Natural killer cell (primary cell): ENCODE measurements around the gene RARRES1. TPM values are rescaled to one million over a fixed set of nuclear protein-coding genes. Genes with fewer than 3 reads are reported as not detected.

Source experiments
- ATAC-seq, 3 donors: fragments of 150-1000 bp in 2 of 3; fragments of 200-7000 bp in 1 of 3; cut with Tn5 transposase; 1 replicate in 1 of 3; 2 replicates in 2 of 3; pipeline ENCODE4 v1.10.0; 2021; ENCODE audit warnings: mild to moderate bottlenecking in 2 of 3, moderate library complexity in 2 of 3
- DNase-seq, 2 donors: peaks; one replicate each; pipeline versions ENCODE4 v3.0.0 to v3.0.0-alpha.2; 2013 to 2021; ENCODE audit warnings: mixed read lengths in 1 of 2
- H3K27ac ChIP-seq: one replicate; pipeline ENCODE4 v1.5.1; 2013; ENCODE audit warnings: mild to moderate bottlenecking, low read length
- H3K27me3 ChIP-seq: one replicate; pipeline ENCODE4 v1.6.1; 2013; ENCODE audit warnings: low read length; ENCODE audit not compliant: control insufficient read depth, insufficient read depth
- H3K36me3 ChIP-seq: one replicate; pipeline ENCODE4 v1.6.1; 2013; ENCODE audit warnings: low read length; ENCODE audit not compliant: control insufficient read depth, insufficient read depth
- H3K4me1 ChIP-seq: one replicate; pipeline ENCODE4 v1.6.1; 2013; ENCODE audit warnings: low read length; ENCODE audit not compliant: control insufficient read depth, insufficient read depth
- H3K4me3 ChIP-seq: one replicate; pipeline ENCODE4 v1.5.1; 2013; ENCODE audit warnings: low read length
- H3K9me3 ChIP-seq: one replicate; pipeline ENCODE4 v1.6.1; 2013; ENCODE audit warnings: low read length; ENCODE audit not compliant: control insufficient read depth, insufficient read depth
- H3K27ac Mint-ChIP-seq, 2 donors: one replicate each; pipeline ENCODE4 v1.8.0; 2022; ENCODE audit warnings: mild to moderate bottlenecking in 2 of 2, mixed read lengths in 2 of 2, moderate library complexity in 1 of 2
- H3K27me3 Mint-ChIP-seq, 2 donors: one replicate each; pipeline ENCODE4 v1.8.0; 2022; ENCODE audit warnings: low read depth in 2 of 2, mixed read lengths in 2 of 2
- H3K36me3 Mint-ChIP-seq: one replicate; pipeline ENCODE4 v1.8.0; 2022; ENCODE audit warnings: mixed read lengths
- H3K4me1 Mint-ChIP-seq, 2 donors: one replicate each; pipeline ENCODE4 v1.8.0; 2022; ENCODE audit warnings: mixed read lengths in 2 of 2
- H3K4me3 Mint-ChIP-seq: one replicate; pipeline ENCODE4 v1.8.0; 2022; ENCODE audit warnings: mild to moderate bottlenecking, moderate library complexity, mixed read lengths
- H3K9me3 Mint-ChIP-seq, 2 donors: one replicate each; pipeline ENCODE4 v1.8.0; 2022; ENCODE audit warnings: mixed read lengths in 2 of 2
- WGBS: methylation state at CpG from one replicate; pipeline ENCODE4 v1.1.7; 2013; ENCODE audit warnings: missing lambda C conversion rate; ENCODE audit not compliant: insufficient coverage; 5-methylcytosine and 5-hydroxymethylcytosine counted together
- intact Hi-C: fragments of 100-400 bp; cut with micrococcal nuclease; formaldehyde crosslinking; loops from one replicate; pipeline ENCODE4 v1.14.2; 2022
- total RNA-seq, 4 donors: library from RNA; stranded (reverse); fragments of 120-200 nt in 1 of 4; gene quantifications; one replicate each; pipeline versions ENCODE4 v1.2.3 to v1.2.4, GENCODE V29; 2013 to 2022
- TF ChIP-seq, protein P1 (sequence below): fragments of 200-600 bp; IDR thresholded peaks from one replicate; pipeline ENCODE4 v1.8.0; 2022; ENCODE audit warnings: antibody characterized with exemption

The RARRES1 gene
- total RNA-seq, 3 donors from 2014 or later (not counting 1 experiment from before 2014, with no cell fraction given), result not detected

DNA sequence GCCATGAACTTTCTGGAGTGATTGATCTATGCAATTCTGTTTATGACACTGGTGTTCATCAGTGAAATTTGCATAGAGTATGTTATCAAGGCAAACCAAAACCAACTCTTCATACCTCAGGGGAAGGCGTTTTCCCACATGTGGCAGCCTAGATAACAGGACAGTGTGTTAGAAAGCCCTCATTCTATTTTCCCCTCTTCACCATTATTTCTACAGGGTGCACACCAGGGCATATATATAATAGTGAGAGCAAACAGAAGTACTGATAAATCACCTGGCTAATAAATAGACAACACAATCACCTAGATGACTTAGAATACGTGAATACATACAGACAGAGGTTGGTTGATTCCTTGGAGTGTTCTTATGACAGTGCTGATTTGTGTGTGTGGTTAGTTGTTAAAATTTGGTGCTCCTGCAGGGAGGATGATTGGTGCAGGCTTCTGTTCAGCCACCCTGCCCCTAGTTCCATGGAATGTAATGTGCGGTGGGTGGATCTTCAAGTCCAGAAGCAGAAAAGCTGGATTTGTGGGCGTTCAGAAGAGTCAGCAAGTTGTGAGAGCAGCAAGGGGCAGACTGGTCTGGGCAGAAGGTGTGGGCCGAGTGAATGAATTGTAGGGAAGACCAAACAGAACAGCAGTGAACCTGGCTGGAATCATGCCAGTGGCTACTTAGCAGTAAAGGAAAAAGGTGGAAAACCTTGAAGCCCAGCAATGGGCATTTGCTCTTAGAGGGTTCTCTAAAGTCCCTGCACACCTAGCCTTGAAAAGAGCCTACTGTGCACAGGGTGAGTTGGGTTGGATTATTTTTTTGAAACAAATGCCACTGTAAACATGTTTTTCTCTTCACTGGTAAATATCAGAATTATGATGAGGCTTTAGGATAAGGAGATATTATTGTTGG, 11.7 kb upstream of the RARRES1 start:
- ATAC-seq (no peak), DNase-seq (no peak)
- Histone ChIP-seq H3K9me3 (no peaks in the 10 kb centered on the region), H3K4me3 (no peak overlapping the region), H3K27me3 (no peaks in the 10 kb centered on the region), H3K27ac (no peak overlapping the region), H3K4me1 (no peaks in the 10 kb centered on the region), H3K36me3 (no peaks in the 10 kb centered on the region)
- no peaks in the 10 kb centered on the region for H3K36me3 Mint-ChIP-seq
- H3K4me3 Mint-ChIP-seq, result no peak overlapping the region
- H3K27ac Mint-ChIP-seq, result no peak overlapping the region
- H3K27me3 Mint-ChIP-seq, result no peaks in the 10 kb centered on the region
- WGBS, result 86% methylated on average over 5 of the region's 5 CpGs
- H3K9me3 Mint-ChIP-seq, result no peaks in the 10 kb centered on the region
- TF ChIP-seq, protein P1, sequence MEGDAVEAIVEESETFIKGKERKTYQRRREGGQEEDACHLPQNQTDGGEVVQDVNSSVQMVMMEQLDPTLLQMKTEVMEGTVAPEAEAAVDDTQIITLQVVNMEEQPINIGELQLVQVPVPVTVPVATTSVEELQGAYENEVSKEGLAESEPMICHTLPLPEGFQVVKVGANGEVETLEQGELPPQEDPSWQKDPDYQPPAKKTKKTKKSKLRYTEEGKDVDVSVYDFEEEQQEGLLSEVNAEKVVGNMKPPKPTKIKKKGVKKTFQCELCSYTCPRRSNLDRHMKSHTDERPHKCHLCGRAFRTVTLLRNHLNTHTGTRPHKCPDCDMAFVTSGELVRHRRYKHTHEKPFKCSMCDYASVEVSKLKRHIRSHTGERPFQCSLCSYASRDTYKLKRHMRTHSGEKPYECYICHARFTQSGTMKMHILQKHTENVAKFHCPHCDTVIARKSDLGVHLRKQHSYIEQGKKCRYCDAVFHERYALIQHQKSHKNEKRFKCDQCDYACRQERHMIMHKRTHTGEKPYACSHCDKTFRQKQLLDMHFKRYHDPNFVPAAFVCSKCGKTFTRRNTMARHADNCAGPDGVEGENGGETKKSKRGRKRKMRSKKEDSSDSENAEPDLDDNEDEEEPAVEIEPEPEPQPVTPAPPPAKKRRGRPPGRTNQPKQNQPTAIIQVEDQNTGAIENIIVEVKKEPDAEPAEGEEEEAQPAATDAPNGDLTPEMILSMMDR, result no peak
- H3K4me1 Mint-ChIP-seq, result peaks cover 5 to 7% of the 10 kb centered on the region in 2 donors
- intact Hi-C loops, result no loop called here

DNA sequence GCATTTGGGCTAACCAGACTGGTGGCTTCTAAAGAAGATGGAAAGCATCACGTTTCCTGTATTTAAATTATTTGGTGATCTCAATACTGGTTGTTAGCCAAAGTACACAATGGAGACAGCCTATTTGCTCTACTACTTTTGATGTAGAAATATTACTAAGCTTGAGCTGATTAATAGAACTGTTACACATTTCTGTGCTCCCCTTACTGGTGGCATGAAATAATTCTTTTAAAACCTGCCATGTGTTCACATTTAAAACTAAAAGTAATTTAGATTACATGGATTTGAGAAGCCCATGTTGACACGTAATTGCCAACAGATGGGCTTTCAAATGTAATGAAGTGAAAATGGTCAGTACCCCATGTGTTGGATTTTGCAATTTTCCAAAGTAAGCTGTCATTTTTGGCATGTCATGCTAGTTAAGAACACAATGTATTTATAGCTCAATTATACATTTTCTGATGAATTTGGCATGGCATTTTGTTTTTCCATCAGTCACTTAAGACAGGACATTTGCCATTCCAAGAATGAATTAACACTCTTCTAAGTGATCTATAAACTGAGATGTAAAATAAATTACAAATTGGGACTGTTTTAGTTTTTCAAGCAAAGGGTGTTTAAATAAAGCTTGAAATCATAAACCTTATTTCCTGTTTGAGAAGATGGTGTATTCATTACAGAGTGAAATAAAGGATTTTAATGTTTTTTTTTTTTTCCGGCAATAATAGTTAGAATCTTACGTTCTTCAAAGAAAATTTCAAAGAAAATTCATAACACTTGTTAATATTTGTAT, 10.8 kb upstream of the RARRES1 start:
- Mint-ChIP-seq H3K4me3 (no peak overlapping the region), H3K27ac (no peak overlapping the region), H3K27me3 (no peaks in the 10 kb centered on the region), H3K9me3 (no peaks in the 10 kb centered on the region), H3K36me3 (no peaks in the 10 kb centered on the region), H3K4me1 (peaks cover 5 to 7% of the 10 kb centered on the region in 2 donors)
- intact Hi-C loops, result no loop called here
- TF ChIP-seq, protein P1, result no peak
- H3K9me3 ChIP-seq, result no peaks in the 10 kb centered on the region
- H3K27ac ChIP-seq, result no peak overlapping the region
- H3K27me3 ChIP-seq, result no peaks in the 10 kb centered on the region
- ATAC-seq (no peak), DNase-seq (no peak)
- H3K36me3 ChIP-seq, result no peaks in the 10 kb centered on the region
- WGBS, result 85% methylated on average over 2 of the region's 4 CpGs
- H3K4me3 ChIP-seq, result no peak overlapping the region
- no peaks in the 10 kb centered on the region for H3K4me1 ChIP-seq

DNA sequence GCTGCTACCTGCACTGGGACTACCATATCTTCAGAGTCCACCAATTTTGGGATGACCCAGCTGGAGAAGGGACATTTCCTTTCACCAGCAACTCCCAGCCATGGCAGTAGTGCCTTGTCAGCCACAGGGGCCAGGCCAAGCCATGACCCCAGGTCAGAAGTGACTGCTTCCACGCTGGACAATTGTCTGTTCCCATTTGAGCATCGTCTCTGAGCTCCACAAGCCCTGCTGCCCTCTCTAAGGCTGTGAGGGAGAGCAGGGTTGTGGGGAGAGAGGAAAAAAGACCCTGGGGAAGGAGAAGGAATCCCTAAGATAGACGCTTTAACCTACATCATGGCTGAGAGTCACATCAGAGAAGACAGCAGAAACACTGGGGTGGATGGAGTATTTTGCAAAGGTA, 7.4 kb upstream of the RARRES1 start:
- no peak overlapping the region for H3K27ac ChIP-seq
- 95% methylated on average over 3 of the region's 3 CpGs for WGBS
- no peaks in the 10 kb centered on the region for H3K27me3 Mint-ChIP-seq
- H3K36me3 ChIP-seq, result no peaks in the 10 kb centered on the region
- no peaks in the 10 kb centered on the region for H3K36me3 Mint-ChIP-seq
- H3K4me3 Mint-ChIP-seq, result no peak overlapping the region
- H3K4me3 ChIP-seq, result no peak overlapping the region
- TF ChIP-seq, protein P1, result no peak
- H3K4me1 Mint-ChIP-seq, result peaks cover 5 to 7% of the 10 kb centered on the region in 2 donors
- H3K9me3 Mint-ChIP-seq, result no peaks in the 10 kb centered on the region
- H3K27me3 ChIP-seq, result no peaks in the 10 kb centered on the region
- H3K9me3 ChIP-seq, result peaks cover 3% of the 10 kb centered on the region
- ATAC-seq (no peak), DNase-seq (no peak)
- H3K27ac Mint-ChIP-seq, result no peak overlapping the region
- H3K4me1 ChIP-seq, result no peaks in the 10 kb centered on the region
- intact Hi-C loops, result no loop called here
